ENCODE data around the gene TRDMT1. TPM values are rescaled to one million over a fixed set of nuclear protein-coding genes. Genes with fewer than 3 reads are reported as not detected.

TRDMT1 gene
- total RNA-seq, 1 donor from 2014 or later: 9.0 TPM

- Mint-ChIP-seq H3K9me3 (peaks cover 5% of the 10 kb centered on the region), H3K4me3 (no peak overlapping the region), H3K27ac (no peak overlapping the region), H3K27me3 (no peaks in the 10 kb centered on the region), H3K36me3 (no peaks in the 10 kb centered on the region), H3K4me1 (ENCODE audit: unreplicated experiment) (peaks cover 23% of the 10 kb centered on the region)
- TF ChIP-seq, protein P1, sequence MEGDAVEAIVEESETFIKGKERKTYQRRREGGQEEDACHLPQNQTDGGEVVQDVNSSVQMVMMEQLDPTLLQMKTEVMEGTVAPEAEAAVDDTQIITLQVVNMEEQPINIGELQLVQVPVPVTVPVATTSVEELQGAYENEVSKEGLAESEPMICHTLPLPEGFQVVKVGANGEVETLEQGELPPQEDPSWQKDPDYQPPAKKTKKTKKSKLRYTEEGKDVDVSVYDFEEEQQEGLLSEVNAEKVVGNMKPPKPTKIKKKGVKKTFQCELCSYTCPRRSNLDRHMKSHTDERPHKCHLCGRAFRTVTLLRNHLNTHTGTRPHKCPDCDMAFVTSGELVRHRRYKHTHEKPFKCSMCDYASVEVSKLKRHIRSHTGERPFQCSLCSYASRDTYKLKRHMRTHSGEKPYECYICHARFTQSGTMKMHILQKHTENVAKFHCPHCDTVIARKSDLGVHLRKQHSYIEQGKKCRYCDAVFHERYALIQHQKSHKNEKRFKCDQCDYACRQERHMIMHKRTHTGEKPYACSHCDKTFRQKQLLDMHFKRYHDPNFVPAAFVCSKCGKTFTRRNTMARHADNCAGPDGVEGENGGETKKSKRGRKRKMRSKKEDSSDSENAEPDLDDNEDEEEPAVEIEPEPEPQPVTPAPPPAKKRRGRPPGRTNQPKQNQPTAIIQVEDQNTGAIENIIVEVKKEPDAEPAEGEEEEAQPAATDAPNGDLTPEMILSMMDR (conservative IDR thresholded peaks at IDR 0.05): no peak
- no peak for DNase-seq (ENCODE audit: extremely low spot score, unreplicated experiment)
These were observed 59.8 kb downstream of the TRDMT1 start for GRCh38 chr10:17141504-17142229.

DNA sequence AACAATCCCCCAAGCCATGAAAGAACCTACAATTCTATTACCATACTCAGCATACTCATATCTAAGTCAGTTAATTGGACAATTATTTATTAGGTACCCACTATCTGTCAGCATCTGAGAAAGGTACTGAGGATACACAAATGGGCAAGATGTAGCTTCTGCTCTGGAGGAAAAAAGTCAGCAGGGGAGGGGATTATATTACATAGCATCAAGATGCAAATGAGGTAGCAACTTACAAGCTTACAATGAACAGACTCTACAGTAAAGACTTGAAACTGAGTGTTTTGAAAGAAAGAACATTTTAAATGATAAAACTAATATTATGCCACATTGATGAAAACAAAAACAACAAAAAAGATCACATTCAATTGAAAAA lies 61.1 kb downstream of the TRDMT1 start:
- TF ChIP-seq, protein P1 (conservative IDR thresholded peaks at IDR 0.05): no peak
- H3K36me3 Mint-ChIP-seq: no peaks in the 10 kb centered on the region
- peaks cover 23% of the 10 kb centered on the region for H3K4me1 Mint-ChIP-seq (ENCODE audit: unreplicated experiment)
- H3K9me3 Mint-ChIP-seq: peaks cover 5% of the 10 kb centered on the region
- no peaks in the 10 kb centered on the region for H3K27me3 Mint-ChIP-seq
- no peak overlapping the region for H3K27ac Mint-ChIP-seq
- no peak overlapping the region for H3K4me3 Mint-ChIP-seq
- no peak for DNase-seq (ENCODE audit: extremely low spot score, unreplicated experiment)

GRCh38 chr10:17138460-17139042 lies 62.9 kb downstream of the TRDMT1 start:
- TF ChIP-seq, protein P1 (conservative IDR thresholded peaks at IDR 0.05): no peak
- Mint-ChIP-seq H3K27ac (no peak overlapping the region), H3K36me3 (no peaks in the 10 kb centered on the region), H3K27me3 (no peaks in the 10 kb centered on the region), H3K4me3 (no peak overlapping the region), H3K4me1 (ENCODE audit: unreplicated experiment) (peaks cover 33% of the 10 kb centered on the region), H3K9me3 (peaks cover 5% of the 10 kb centered on the region)
- DNase-seq (ENCODE audit: extremely low spot score, unreplicated experiment): no peak

DNA sequence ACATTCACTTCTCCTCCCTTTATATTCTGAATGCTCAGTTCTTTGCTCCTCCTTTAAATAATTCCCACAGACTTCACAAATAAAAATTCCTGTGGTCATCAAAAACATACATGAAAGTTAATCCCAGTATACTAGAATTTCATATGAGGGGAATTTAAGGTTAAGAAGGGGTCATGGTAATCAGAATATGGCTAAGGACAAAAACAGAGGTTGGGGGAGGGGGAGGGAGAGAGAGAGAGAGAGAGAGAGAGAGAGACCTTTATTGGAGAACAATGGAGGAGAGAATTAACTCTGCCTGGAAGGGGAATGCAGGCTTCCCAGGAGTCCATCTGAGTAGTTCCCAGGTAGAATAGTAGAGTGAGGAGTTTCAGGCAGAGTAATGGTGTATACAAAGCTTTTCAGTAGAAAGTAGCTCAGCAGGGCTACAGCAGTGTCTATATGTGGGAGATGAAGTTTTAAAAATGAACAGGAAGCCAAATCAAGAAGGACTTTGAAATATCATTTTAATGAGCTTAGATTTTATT lies 66.7 kb downstream of the TRDMT1 start:
- no peaks in the 10 kb centered on the region for H3K9me3 Mint-ChIP-seq

GRCh38 chr10:17134282-17134681 lies 67.2 kb downstream of the TRDMT1 start:
- Mint-ChIP-seq H3K36me3 (no peaks in the 10 kb centered on the region), H3K9me3 (no peaks in the 10 kb centered on the region), H3K27me3 (no peaks in the 10 kb centered on the region), H3K4me3 (no peak overlapping the region), H3K4me1 (ENCODE audit: unreplicated experiment) (peaks cover 43% of the 10 kb centered on the region), H3K27ac (no peak overlapping the region)
- no peak for DNase-seq (ENCODE audit: extremely low spot score, unreplicated experiment)
- TF ChIP-seq, protein P1 (conservative IDR thresholded peaks at IDR 0.05): no peak

More for the DNA sequence above, 66.7 kb downstream of the TRDMT1 start:
- H3K4me3 Mint-ChIP-seq: no peak overlapping the region
- no peak overlapping the region for H3K27ac Mint-ChIP-seq
- peaks cover 46% of the 10 kb centered on the region for H3K4me1 Mint-ChIP-seq (ENCODE audit: unreplicated experiment)
- H3K27me3 Mint-ChIP-seq: no peaks in the 10 kb centered on the region
- DNase-seq (ENCODE audit: extremely low spot score, unreplicated experiment): no peak
- TF ChIP-seq, protein P1 (conservative IDR thresholded peaks at IDR 0.05): no peak
- H3K36me3 Mint-ChIP-seq: no peaks in the 10 kb centered on the region
